HL-60 (cell line): ENCODE results near the gene CD58.

ENCODE experiments used
- DNase-seq, 2 experiments: peaks; one replicate each; pipeline ENCODE4 v3.0.0-alpha.2; 2010 to 2020; ENCODE audit warnings: low read depth in 1 of 2, low spot score in 1 of 2
- H3K27ac ChIP-seq: fragments of 250-450 bp; sonication (Bioruptor Pico); replicated peaks from 2 replicates; pipeline ENCODE4 v1.5.1; 2020; ENCODE audit warnings: mild to moderate bottlenecking, moderate library complexity
- H3K27me3 ChIP-seq: fragments of 250-450 bp; sonication (Bioruptor Pico); 2 replicates; pipeline ENCODE4 v1.5.1; 2021; ENCODE audit warnings: mild to moderate bottlenecking, moderate library complexity; ENCODE audit not compliant: insufficient read depth, poor library complexity, severe bottlenecking
- H3K4me3 ChIP-seq: replicated peaks from 2 replicates; pipeline ENCODE4 v1.5.1; 2011; ENCODE audit warnings: mild to moderate bottlenecking, control low read depth, low read length; ENCODE audit not compliant: insufficient read depth
- CTCF ChIP-seq: IDR thresholded peaks from one replicate; pipeline ENCODE4 v1.5.1; 2011; ENCODE audit warnings: low read length, control low read depth, inconsistent platforms; ENCODE audit not compliant: insufficient read depth
- GABPA ChIP-seq: IDR thresholded peaks from 2 replicates; pipeline ENCODE4 v1.6.1; 2012; ENCODE audit warnings: low read depth
- POLR2AphosphoS5 ChIP-seq: IDR thresholded peaks from 2 replicates; pipeline ENCODE4 v1.6.1; 2012; ENCODE audit warnings: low read depth
- REST ChIP-seq: IDR thresholded peaks from 2 replicates; pipeline ENCODE4 v1.6.1; 2012; ENCODE audit warnings: low read depth; ENCODE audit not compliant: insufficient replicate concordance
- SPI1 ChIP-seq: IDR thresholded peaks from 2 replicates; pipeline ENCODE4 v1.6.1; 2012; ENCODE audit warnings: low read depth, mild to moderate bottlenecking, borderline replicate concordance

Gene CD58

GRCh38 chr1:116580446-116581322, 9.9 kb upstream of the CD58 start:
- Histone ChIP-seq H3K27me3 (no peaks in the 10 kb centered on the region), H3K4me3 (no peak overlapping the region), H3K27ac (no peak overlapping the region)
- TF ChIP-seq REST (no peak), POLR2AphosphoS5 (no peak)
- DNase-seq = no peak

DNA sequence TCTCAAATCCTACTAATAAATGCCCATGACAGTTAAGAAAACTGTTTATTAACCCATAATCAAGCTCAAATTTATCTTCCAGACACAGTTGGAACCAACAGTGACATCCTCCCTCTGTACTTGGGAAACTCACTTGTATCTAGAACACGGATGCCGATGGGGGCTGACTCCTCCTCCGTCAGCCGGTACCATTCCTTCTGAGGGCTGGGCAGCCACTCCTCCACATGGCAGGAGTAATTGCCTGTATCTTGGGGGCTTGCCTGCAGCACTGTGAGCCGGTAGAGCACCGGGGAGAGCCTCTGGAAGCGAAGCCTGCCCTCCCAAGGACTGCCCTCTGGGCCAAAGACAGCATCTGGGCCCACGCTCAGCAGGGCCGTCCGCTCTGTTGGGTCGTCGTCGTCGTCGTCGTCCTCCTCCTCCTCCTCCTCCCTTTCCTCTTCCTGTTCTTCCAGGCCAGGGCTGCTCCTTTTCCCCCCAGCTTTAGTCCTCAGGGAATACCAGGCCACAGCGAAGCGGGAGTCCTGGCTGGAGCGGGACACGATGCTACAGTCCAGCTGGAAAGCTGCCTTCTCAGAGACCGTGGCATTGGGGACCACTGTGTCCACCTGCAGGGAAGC, 8.5 kb upstream of the CD58 start:
- DNase-seq = no peak
- Histone ChIP-seq H3K27me3 (no peaks in the 10 kb centered on the region), H3K27ac (no peak overlapping the region), H3K4me3 (no peak overlapping the region)
- no peak for TF ChIP-seq REST
- TF ChIP-seq POLR2AphosphoS5 = no peak
- TF ChIP-seq SPI1 = no peak
- no peak for TF ChIP-seq GABPA
- TF ChIP-seq CTCF = no peak

- Histone ChIP-seq H3K4me3 (no peak overlapping the region), H3K27me3 (no peaks in the 10 kb centered on the region), H3K27ac (no peak overlapping the region)
- no peak for DNase-seq
- no peak for TF ChIP-seq CTCF
- no peak for TF ChIP-seq GABPA
Measured at GRCh38 chr1:116578581-116578980, 7.8 kb upstream of the CD58 start.

GRCh38 chr1:116577759-116578314, 7.0 kb upstream of the CD58 start:
- H3K27ac ChIP-seq = no peak overlapping the region
- no peak for TF ChIP-seq POLR2AphosphoS5
- TF ChIP-seq GABPA = no peak
- TF ChIP-seq SPI1 = 0 out of 2 replicates have a peak, but pooled peaks have one; percentile 17
- DNase-seq = no peak
- no peak overlapping the region for H3K4me3 ChIP-seq
- H3K27me3 ChIP-seq = no peaks in the 10 kb centered on the region
